HCT116 (cell line): ENCODE data around the gene ZNF207. TPM values are rescaled to one million over a fixed set of nuclear protein-coding genes. Genes with fewer than 3 reads are reported as not detected.

Source experiments
- ATAC-seq: fragments of 200-7000 bp; cut with Tn5 transposase; 2 replicates; pipeline ENCODE4 v1.9.1; 2020; ENCODE audit warnings: mild to moderate bottlenecking, moderate library complexity
- BruUV-seq: library from RNA; stranded (reverse); fragments of 400-500 nt; replicated peaks from 2 replicates; lab custom pipeline; 2021; lab: Mats Ljungman, UMichigan
- CTCF ChIA-PET: fragments of 300-600 bp; sonication (Branson Sonifier 250); formaldehyde crosslinking; loops from one replicate; lab custom pipeline; 2021; ENCODE audit warnings: antibody characterized with exemption; lab: Charles Lee
- POLR2A ChIA-PET: fragments of 300-600, 350-600 bp; sonication (Branson Sonifier 250); formaldehyde crosslinking; loops from one replicate; lab custom pipeline; 2021; ENCODE audit warnings: antibody characterized with exemption; lab: Charles Lee
- RAD21 ChIA-PET, 2 experiments: fragments of 300-600 bp; sonication (Branson Sonifier 250); formaldehyde crosslinking; loops; one replicate each; lab custom pipeline; 2023; ENCODE audit warnings: low total read pairs in 2 of 2; ENCODE audit not compliant: uncharacterized antibody in 2 of 2, unreplicated experiment in 2 of 2, low non-redundant PET in 1 of 2; lab: Charles Lee
- DNase-seq: peaks from one replicate; pipeline ENCODE4 v3.0.0-alpha.2; 2010; ENCODE audit warnings: low read depth, low spot score
- H2AFZ ChIP-seq: fragments of 200-600 bp; shearing (Covaris generic), sonication (generic); 2 replicates; pipeline ENCODE4 v1.6.1; 2017; ENCODE audit warnings: low read depth, mixed run types, mixed read lengths, antibody characterized with exemption, low read length; ENCODE audit not compliant: poor library complexity, severe bottlenecking
- H3K27ac ChIP-seq: 2 replicates; pipeline ENCODE4 v1.5.1; 2012; ENCODE audit warnings: low read depth, low read length
- H3K27me3 ChIP-seq: fragments of 200-600 bp; sonication (generic); 2 replicates; pipeline ENCODE4 v1.6.1; 2016; ENCODE audit warnings: mixed run types, low read length, mixed read lengths; ENCODE audit not compliant: insufficient read depth
- H3K36me3 ChIP-seq, 2 experiments: fragments of 200-500 bp in 1 of 2; fragments of 200-600 bp in 1 of 2; sonication (Bioruptor generic) in 1 of 2; sonication (generic) in 1 of 2; 2 replicates each; pipeline versions ENCODE4 v1.5.1 to v1.6.1; 2014 to 2016; ENCODE audit warnings: low read length in 2 of 2, inconsistent platforms in 1 of 2, mixed read lengths in 1 of 2, mixed run types in 1 of 2; ENCODE audit not compliant: insufficient read depth in 2 of 2, control insufficient read depth in 1 of 2
- H3K4me1 ChIP-seq, 2 experiments: fragments of 200-600 bp in 1 of 2; sonication (generic) in 1 of 2; 2 replicates each; pipeline versions ENCODE4 v1.5.1 to v1.6.1; 2012 to 2017; ENCODE audit warnings: low read length in 2 of 2, inconsistent platforms in 1 of 2, mild to moderate bottlenecking in 1 of 2, mixed read lengths in 1 of 2, mixed run types in 1 of 2, moderate library complexity in 1 of 2; ENCODE audit not compliant: insufficient read depth in 2 of 2, control insufficient read depth in 1 of 2
- H3K4me2 ChIP-seq: fragments of 200-600 bp; sonication (generic); 2 replicates; pipeline ENCODE4 v1.6.1; 2017; ENCODE audit warnings: mixed run types, low read length, mixed read lengths
- H3K4me3 ChIP-seq, 2 experiments: fragments of 200-600 bp in 1 of 2; sonication (generic) in 1 of 2; replicated peaks in 1 of 2; 2 replicates each; pipeline ENCODE4 v1.5.1; 2011 to 2016; ENCODE audit warnings: low read length in 2 of 2, control low read depth in 1 of 2, low read depth in 1 of 2, mild to moderate bottlenecking in 1 of 2, mixed read lengths in 1 of 2, mixed run types in 1 of 2
- H3K79me2 ChIP-seq: fragments of 200-600 bp; sonication (generic); 2 replicates; pipeline ENCODE4 v1.6.1; 2017; ENCODE audit warnings: mild to moderate bottlenecking, mixed run types, low read length, moderate library complexity, mixed read lengths; ENCODE audit not compliant: insufficient read depth
- H3K9ac ChIP-seq: fragments of 200-600 bp; sonication (generic); 2 replicates; pipeline ENCODE4 v1.6.1; 2016; ENCODE audit warnings: low read length, mixed read lengths
- H3K9me2 ChIP-seq: fragments of 200-600 bp; sonication (generic), shearing (Covaris generic); 2 replicates; pipeline ENCODE4 v1.6.1; 2017; ENCODE audit warnings: mixed run types, mild to moderate bottlenecking, moderate library complexity; ENCODE audit not compliant: insufficient read depth
- H3K9me3 ChIP-seq, 2 experiments: fragments of 200-500 bp in 1 of 2; fragments of 200-600 bp in 1 of 2; sonication (Bioruptor generic) in 1 of 2; sonication (generic) in 1 of 2; 2 replicates each; pipeline ENCODE4 v1.6.1; 2014 to 2017; ENCODE audit warnings: low read length in 2 of 2, mixed read lengths in 2 of 2, inconsistent platforms in 1 of 2, low read depth in 1 of 2, mild to moderate bottlenecking in 1 of 2, mixed run types in 1 of 2, moderate library complexity in 1 of 2; ENCODE audit not compliant: control insufficient read depth in 1 of 2, insufficient read depth in 1 of 2
- H4K20me1 ChIP-seq: fragments of 200-600 bp; sonication (generic), shearing (Covaris generic); 2 replicates; pipeline ENCODE4 v1.6.1; 2017; ENCODE audit warnings: mixed run types, mild to moderate bottlenecking, moderate library complexity; ENCODE audit not compliant: insufficient read depth
- ELF1 ChIP-seq: IDR thresholded peaks from 2 replicates; pipeline ENCODE4 v1.6.1; 2012; ENCODE audit warnings: low read depth, borderline replicate concordance
- EZH2phosphoT487 ChIP-seq: fragments of 200-600 bp; IDR thresholded peaks from 2 replicates; pipeline ENCODE4 v1.6.1; 2018; ENCODE audit warnings: antibody characterized with exemption, borderline replicate concordance
- FOSL1 ChIP-seq: IDR thresholded peaks from 2 replicates; pipeline ENCODE4 v1.6.1; 2012; ENCODE audit warnings: low read depth
- intact Hi-C: fragments of 100-400 bp; cut with micrococcal nuclease; formaldehyde crosslinking; loops from 2 replicates; pipeline ENCODE4 v1.10.0; 2022
- total RNA-seq: library from RNA; stranded (reverse); gene quantifications from one replicate; pipeline ENCODE4 v1.2.1, GENCODE V29; 2021; ENCODE audit not compliant: unreplicated experiment
- TF ChIP-seq, protein P1 (sequence below): IDR thresholded peaks from 2 replicates; pipeline ENCODE4 v1.6.1; 2012; ENCODE audit warnings: low read depth
- TF ChIP-seq, protein P2 (sequence below): IDR thresholded peaks from 2 replicates; pipeline ENCODE4 v1.6.1; 2011; ENCODE audit warnings: mild to moderate bottlenecking, low read length, moderate library complexity; ENCODE audit not compliant: insufficient replicate concordance; ENCODE audit errors: extremely low read depth

Gene ZNF207
- total RNA-seq, 1 experiment from 2014 or later: 181 TPM

DNA sequence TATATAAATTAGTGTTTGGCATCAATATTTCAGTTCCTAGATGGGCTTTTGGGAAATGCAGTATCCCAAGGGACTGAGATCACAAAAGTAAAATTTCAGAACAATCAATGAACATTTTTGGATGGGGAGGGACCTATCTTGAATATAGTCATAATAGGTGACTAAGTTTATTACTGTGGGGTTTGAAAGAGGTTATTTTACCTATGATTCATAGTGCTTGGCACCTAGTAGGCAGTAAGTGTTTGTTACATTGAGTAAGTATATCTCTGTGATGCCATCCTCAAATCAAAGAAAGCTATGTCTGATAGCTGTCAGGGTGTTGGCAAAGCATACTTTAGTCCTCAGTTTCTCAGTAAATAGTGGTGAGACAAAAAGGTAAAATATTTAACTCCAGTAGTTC lies 36.9 kb downstream of the ZNF207 start:
- no peaks in the 10 kb centered on the region for H3K4me1 ChIP-seq
- H3K27me3 ChIP-seq: no peaks in the 10 kb centered on the region
- H4K20me1 ChIP-seq: no peaks in the 10 kb centered on the region
- CTCF ChIA-PET: no interaction called here
- RAD21 ChIA-PET: no interaction called here
- no peak for DNase-seq
- intact Hi-C loops: no loop called here
- H3K9ac ChIP-seq: no peak overlapping the region
- H3K79me2 ChIP-seq: no peaks in the 10 kb centered on the region
- no peak for TF ChIP-seq FOSL1
- TF ChIP-seq, protein P1, sequence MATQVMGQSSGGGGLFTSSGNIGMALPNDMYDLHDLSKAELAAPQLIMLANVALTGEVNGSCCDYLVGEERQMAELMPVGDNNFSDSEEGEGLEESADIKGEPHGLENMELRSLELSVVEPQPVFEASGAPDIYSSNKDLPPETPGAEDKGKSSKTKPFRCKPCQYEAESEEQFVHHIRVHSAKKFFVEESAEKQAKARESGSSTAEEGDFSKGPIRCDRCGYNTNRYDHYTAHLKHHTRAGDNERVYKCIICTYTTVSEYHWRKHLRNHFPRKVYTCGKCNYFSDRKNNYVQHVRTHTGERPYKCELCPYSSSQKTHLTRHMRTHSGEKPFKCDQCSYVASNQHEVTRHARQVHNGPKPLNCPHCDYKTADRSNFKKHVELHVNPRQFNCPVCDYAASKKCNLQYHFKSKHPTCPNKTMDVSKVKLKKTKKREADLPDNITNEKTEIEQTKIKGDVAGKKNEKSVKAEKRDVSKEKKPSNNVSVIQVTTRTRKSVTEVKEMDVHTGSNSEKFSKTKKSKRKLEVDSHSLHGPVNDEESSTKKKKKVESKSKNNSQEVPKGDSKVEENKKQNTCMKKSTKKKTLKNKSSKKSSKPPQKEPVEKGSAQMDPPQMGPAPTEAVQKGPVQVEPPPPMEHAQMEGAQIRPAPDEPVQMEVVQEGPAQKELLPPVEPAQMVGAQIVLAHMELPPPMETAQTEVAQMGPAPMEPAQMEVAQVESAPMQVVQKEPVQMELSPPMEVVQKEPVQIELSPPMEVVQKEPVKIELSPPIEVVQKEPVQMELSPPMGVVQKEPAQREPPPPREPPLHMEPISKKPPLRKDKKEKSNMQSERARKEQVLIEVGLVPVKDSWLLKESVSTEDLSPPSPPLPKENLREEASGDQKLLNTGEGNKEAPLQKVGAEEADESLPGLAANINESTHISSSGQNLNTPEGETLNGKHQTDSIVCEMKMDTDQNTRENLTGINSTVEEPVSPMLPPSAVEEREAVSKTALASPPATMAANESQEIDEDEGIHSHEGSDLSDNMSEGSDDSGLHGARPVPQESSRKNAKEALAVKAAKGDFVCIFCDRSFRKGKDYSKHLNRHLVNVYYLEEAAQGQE: no peak
- TF ChIP-seq ELF1: no peak
- no peak for TF ChIP-seq EZH2phosphoT487
- TF ChIP-seq, protein P2, sequence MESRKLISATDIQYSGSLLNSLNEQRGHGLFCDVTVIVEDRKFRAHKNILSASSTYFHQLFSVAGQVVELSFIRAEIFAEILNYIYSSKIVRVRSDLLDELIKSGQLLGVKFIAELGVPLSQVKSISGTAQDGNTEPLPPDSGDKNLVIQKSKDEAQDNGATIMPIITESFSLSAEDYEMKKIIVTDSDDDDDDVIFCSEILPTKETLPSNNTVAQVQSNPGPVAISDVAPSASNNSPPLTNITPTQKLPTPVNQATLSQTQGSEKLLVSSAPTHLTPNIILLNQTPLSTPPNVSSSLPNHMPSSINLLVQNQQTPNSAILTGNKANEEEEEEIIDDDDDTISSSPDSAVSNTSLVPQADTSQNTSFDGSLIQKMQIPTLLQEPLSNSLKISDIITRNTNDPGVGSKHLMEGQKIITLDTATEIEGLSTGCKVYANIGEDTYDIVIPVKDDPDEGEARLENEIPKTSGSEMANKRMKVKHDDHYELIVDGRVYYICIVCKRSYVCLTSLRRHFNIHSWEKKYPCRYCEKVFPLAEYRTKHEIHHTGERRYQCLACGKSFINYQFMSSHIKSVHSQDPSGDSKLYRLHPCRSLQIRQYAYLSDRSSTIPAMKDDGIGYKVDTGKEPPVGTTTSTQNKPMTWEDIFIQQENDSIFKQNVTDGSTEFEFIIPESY: no peak
- no peak overlapping the region for H3K27ac ChIP-seq
- H2AFZ ChIP-seq: no peak overlapping the region
- POLR2A ChIA-PET: no interaction called here
- H3K9me3 ChIP-seq: no peaks in the 10 kb centered on the region
- no peak overlapping the region for H3K4me3 ChIP-seq
- H3K4me2 ChIP-seq: no peak overlapping the region
- no TSS peak for BruUV-seq
- H3K36me3 ChIP-seq: peaks cover 5% of the 10 kb centered on the region in 2 experiments; a peak in 3 of 4 replicates
- no peak for ATAC-seq
- no peaks in the 10 kb centered on the region for H3K9me2 ChIP-seq
